Fibroblast of the conjunctiva (primary cell): ENCODE data around the gene ELAPOR2.
"Not testable (repeated sequence)": the region's sequence is repeated elsewhere in the genome, so short reads cannot be mapped to it uniquely, and the experiment has no call there.

Experiments
- DNase-seq: peaks from one replicate; pipeline ENCODE4 v3.0.0-alpha.2; 2010; ENCODE audit warnings: low read depth

Gene ELAPOR2

DNA sequence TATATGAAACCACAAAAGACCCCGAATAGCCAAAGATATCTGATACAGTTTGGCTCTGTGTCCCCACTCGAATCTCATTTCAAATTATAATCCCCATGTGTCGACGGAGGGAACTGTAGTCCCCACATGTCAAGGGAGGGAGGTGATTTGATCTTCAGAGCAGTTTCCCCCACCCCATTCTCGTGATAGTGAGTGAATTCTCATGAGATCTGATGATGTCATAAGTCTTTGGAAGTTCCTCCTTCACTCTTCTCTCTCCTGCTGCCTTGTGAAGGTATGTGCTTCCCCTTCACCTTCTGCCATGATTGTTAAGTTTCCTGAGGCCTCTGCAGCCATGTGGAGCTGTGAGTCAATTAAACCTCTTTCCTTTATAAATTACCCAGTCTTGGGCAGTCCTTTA, 13.0 kb downstream of the ELAPOR2 start:
- no peak for DNase-seq

- not testable (repeated sequence) for DNase-seq
These were observed 14.7 kb downstream of the ELAPOR2 start for GRCh38 chr7:87044713-87045112.

- DNase-seq: not testable (repeated sequence)
These were observed 17.9 kb downstream of the ELAPOR2 start for GRCh38 chr7:87041586-87041985.

DNA sequence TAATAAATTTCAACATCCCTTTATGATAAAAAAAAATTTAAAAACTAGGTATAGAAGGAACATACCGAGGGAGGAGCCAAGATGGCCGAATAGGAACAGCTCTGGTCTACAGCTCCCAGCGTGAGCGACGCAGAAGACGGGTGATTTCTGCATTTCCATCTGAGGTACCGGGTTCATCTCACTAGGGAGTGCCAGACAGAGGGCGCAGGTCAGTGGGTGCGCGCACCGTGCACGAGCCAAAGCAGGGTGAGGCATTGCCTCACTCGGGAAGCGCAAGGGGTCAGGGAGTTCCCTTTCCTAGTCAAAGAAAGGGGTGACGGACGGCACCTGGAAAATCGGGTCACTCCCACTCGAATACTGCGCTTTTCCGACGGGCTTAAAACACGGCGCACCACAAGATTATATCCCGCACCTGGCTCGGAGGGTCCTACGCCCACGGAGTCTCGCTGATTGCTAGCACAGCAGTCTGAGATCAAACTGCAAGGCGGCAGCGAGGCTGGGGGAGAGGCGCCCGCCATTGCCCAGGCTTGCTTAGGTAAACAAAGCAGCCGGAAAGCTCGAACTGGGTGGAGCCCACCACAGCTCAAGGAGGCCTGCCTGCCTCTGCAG, 19.7 kb downstream of the ELAPOR2 start:
- DNase-seq: not testable (repeated sequence)

GRCh38 chr7:87038993-87039690, 20.3 kb downstream of the ELAPOR2 start:
- no peak for DNase-seq

DNA sequence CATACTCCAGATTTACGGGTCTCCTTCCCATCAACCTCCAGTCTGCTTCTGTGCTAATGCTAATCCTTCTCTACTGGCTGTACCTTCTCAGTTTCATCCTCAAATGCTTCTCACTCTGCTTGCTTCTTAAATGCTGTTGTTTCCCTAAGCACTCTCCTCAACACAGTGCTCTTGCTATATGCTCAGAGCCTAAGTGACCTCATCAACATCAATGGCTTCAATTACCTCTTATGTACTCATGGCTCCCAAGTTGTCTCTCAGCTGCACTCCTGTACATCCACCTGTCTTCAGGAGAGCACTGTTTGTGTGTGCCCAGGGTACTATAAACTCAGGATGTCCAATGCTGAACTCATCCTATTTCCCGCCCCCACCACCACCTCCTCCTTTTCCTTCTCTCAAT, 22.5 kb downstream of the ELAPOR2 start:
- DNase-seq: no peak

GRCh38 chr7:87032604-87033339, 26.7 kb downstream of the ELAPOR2 start:
- DNase-seq: no peak

DNA sequence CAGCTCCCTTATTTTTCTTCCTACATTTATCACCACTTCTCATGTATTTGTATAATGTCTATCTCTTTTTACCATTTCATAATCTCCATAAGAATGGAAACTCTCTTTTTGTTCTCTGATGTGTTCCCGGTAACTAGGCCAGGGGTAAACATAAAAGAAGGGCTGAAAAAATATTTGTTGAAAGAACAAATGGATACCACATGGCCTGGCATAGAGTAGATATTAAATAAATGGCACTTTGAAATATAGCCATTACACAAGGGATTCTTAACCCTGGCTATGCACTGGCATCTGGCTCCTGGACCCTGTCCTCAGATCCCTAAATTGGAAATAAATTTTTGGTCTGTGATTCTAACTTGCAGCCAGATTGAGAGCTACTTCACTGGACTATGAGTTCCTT, 30.4 kb downstream of the ELAPOR2 start:
- DNase-seq: no peak

- DNase-seq: no peak
These were observed 30.8 kb downstream of the ELAPOR2 start for GRCh38 chr7:87028636-87029035.

- no peak for DNase-seq
These were observed 31.6 kb downstream of the ELAPOR2 start for GRCh38 chr7:87027900-87028299.

- DNase-seq: no peak
These were observed 38.2 kb downstream of the ELAPOR2 start for GRCh38 chr7:87021285-87021684.

- no peak for DNase-seq
These were observed 42.8 kb downstream of the ELAPOR2 start for GRCh38 chr7:87016606-87017005.

DNA sequence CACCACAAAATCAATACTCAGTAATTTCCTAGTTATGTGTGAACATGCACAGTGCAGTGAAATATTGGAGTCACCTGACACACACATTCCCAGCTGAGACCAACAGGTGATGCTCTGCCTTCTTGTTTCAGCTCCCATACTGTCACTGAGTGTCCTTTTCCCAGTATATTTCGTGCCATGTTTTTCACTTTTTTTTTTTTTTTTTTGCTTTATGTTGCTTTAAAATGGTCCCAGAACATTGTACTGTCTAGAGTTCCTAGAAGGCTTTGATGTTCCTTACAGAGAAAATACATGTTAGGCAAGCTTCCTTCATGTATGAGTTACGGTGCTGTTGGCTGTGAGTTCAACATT, 45.6 kb downstream of the ELAPOR2 start:
- no peak for DNase-seq

- DNase-seq: no peak
These were observed 46.2 kb downstream of the ELAPOR2 start for GRCh38 chr7:87013136-87013839.
